Colonic mucosa (tissue), 4 donors: Measurements from ENCODE around the gene EN1. TPM values are rescaled to one million over a fixed set of nuclear protein-coding genes. Genes with fewer than 3 reads are reported as not detected.

ENCODE experiments used
- DNase-seq: peaks from one replicate; pipeline ENCODE4 v3.0.0-alpha.2; 2020
- H3K27ac ChIP-seq: fragments of 200-600 bp; one replicate; pipeline ENCODE4 v1.8.0; 2021
- H3K27me3 ChIP-seq: fragments of 200-600 bp; one replicate; pipeline ENCODE4 v1.8.0; 2021
- H3K36me3 ChIP-seq: fragments of 200-600 bp; one replicate; pipeline ENCODE4 v1.8.0; 2021
- H3K4me1 ChIP-seq: fragments of 200-600 bp; one replicate; pipeline ENCODE4 v1.8.0; 2021; ENCODE audit warnings: mild to moderate bottlenecking
- H3K4me3 ChIP-seq: fragments of 200-600 bp; one replicate; pipeline ENCODE4 v1.8.0; 2021
- H3K9ac ChIP-seq, 2 donors: one replicate each; pipeline ENCODE4 v1.7.0; 2013; ENCODE audit warnings: control low read depth in 2 of 2, low read depth in 2 of 2, low read length in 2 of 2
- H3K9me3 ChIP-seq: fragments of 200-600 bp; one replicate; pipeline ENCODE4 v1.8.0; 2021
- intact Hi-C: fragments of 100-400 bp; cut with DNase I; formaldehyde crosslinking; loops from one replicate; pipeline ENCODE4 v1.14.1; 2022
- total RNA-seq, 2 donors: library from RNA; stranded (reverse); fragmentation: NEBNext Ultra II Directional in 1 of 2; extraction: Animal tissue kit (Norgen Biotek cat#: 25700) in 1 of 2; gene quantifications; one replicate each; pipeline ENCODE4 v1.2.1, GENCODE V29; 2021
- TF ChIP-seq, protein P1 (sequence below): fragments of 200-600 bp; IDR thresholded peaks from one replicate; pipeline ENCODE4 v1.8.0; 2022; ENCODE audit warnings: antibody characterized with exemption, mild to moderate bottlenecking
- donor health status: healthy.
- donor health status: DM: no; HTN: no; CAD: no.
- donor health status: DM: no; HTN: no; CAD: no.

Gene EN1
- total RNA-seq, 2 donors from 2014 or later = not detected

DNA sequence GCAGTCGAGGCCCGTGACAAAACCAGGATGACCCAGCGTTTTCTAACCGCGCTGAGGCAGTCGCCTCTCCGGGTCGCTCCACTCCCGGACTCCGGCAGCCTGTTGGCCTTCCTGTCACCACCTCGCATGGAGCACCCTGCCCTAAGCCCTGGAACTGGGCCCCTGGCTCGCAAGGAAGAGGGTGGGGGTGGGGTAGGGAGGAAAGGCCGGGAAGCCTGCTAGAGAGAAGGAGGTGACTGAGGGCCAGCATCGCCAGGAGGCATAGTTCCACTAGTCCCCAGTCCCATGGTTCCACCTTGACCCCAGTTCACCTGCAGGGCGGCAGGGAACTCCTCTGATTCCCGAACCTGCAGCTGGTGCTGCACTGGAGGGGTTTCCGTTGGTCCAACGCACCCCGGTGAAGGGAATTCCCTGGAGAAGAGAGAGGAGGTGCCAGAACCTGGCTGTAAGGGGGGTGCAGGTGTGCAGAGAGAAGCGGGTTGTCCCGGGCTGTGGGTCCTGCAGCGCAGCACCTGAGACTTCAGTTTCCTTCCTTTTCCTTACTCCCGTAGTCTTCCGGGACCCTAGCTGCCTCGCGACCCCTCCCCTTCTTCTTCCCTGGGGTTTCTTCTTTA is 11.8 kb upstream of the EN1 start:
- no peak overlapping the region for H3K27ac ChIP-seq
- no peaks in the 10 kb centered on the region for H3K36me3 ChIP-seq
- intact Hi-C loops = loop anchor here (5.0 to 10.0 kb wide), 2 partner anchors 364 to 487 kb away; no protein-coding TSS in a partner anchor
- TF ChIP-seq, protein P1, sequence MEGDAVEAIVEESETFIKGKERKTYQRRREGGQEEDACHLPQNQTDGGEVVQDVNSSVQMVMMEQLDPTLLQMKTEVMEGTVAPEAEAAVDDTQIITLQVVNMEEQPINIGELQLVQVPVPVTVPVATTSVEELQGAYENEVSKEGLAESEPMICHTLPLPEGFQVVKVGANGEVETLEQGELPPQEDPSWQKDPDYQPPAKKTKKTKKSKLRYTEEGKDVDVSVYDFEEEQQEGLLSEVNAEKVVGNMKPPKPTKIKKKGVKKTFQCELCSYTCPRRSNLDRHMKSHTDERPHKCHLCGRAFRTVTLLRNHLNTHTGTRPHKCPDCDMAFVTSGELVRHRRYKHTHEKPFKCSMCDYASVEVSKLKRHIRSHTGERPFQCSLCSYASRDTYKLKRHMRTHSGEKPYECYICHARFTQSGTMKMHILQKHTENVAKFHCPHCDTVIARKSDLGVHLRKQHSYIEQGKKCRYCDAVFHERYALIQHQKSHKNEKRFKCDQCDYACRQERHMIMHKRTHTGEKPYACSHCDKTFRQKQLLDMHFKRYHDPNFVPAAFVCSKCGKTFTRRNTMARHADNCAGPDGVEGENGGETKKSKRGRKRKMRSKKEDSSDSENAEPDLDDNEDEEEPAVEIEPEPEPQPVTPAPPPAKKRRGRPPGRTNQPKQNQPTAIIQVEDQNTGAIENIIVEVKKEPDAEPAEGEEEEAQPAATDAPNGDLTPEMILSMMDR = no peak
- H3K4me3 ChIP-seq = no peak overlapping the region
- DNase-seq = no peak
- no peaks in the 10 kb centered on the region for H3K9me3 ChIP-seq
- H3K27me3 ChIP-seq = peaks cover 62% of the 10 kb centered on the region
- H3K9ac ChIP-seq = no peak overlapping the region
- H3K4me1 ChIP-seq = peaks cover 8% of the 10 kb centered on the region

- Histone ChIP-seq H3K4me1 (peaks cover 8% of the 10 kb centered on the region), H3K27ac (no peak overlapping the region), H3K27me3 (peaks cover 69% of the 10 kb centered on the region), H3K9ac (no peak overlapping the region), H3K9me3 (no peaks in the 10 kb centered on the region), H3K36me3 (no peaks in the 10 kb centered on the region), H3K4me3 (no peak overlapping the region)
- TF ChIP-seq, protein P1 = no peak
- intact Hi-C loops = loop anchor here (5.0 to 10.0 kb wide), 2 partner anchors 364 to 486 kb away; no protein-coding TSS in a partner anchor
- no peak for DNase-seq
Measured at GRCh38 chr2:118858485-118859156, 11.2 kb upstream of the EN1 start.

DNA sequence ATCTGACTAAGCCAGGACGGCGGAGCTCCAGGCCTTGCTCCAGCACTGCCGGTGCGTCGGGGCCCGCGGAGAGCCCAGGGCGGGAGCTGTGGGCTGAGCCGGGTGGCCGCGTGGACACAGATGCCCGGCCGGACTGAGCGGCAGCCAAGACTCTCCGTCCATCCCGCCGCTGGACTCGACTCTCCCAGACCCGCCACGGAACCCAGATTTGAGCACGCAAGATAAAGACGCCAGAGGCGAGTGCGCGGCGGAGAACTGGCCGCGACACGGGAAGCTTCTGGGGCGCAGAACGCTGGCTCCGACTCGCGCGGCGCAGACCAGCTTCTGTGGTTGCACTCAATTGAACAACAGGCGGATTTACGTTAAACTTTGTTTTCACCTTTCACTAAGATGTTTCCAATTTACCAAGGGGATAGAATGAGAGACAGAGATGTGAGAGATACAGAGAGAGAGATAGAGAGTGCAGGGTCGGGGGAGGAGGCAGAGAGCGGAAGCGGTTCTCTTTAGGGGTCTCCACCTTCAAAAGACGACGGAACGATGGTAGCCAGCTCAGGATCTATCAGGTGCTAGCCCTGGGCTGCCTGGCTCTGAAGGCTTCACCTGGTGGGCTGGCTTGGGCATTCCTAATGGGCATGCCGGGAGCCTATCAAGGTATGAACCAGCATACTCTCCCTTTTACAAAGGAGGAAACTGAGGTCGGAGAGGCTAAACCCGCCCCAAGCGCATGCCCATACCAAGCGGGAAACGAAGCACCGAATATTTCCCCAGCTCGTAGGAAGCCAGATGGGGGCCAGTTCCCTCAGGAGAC is 10.4 kb upstream of the EN1 start:
- DNase-seq = no peak
- no peak overlapping the region for H3K9ac ChIP-seq
- TF ChIP-seq, protein P1 = no peak
- H3K9me3 ChIP-seq = no peaks in the 10 kb centered on the region
- peaks cover 76% of the 10 kb centered on the region for H3K27me3 ChIP-seq
- no peaks in the 10 kb centered on the region for H3K36me3 ChIP-seq
- no peak overlapping the region for H3K27ac ChIP-seq
- peaks cover 8% of the 10 kb centered on the region for H3K4me1 ChIP-seq
- H3K4me3 ChIP-seq = no peak overlapping the region
- intact Hi-C loops = loop anchor here (5.0 to 10.0 kb wide), 2 partner anchors 363 to 486 kb away; no protein-coding TSS in a partner anchor

DNA sequence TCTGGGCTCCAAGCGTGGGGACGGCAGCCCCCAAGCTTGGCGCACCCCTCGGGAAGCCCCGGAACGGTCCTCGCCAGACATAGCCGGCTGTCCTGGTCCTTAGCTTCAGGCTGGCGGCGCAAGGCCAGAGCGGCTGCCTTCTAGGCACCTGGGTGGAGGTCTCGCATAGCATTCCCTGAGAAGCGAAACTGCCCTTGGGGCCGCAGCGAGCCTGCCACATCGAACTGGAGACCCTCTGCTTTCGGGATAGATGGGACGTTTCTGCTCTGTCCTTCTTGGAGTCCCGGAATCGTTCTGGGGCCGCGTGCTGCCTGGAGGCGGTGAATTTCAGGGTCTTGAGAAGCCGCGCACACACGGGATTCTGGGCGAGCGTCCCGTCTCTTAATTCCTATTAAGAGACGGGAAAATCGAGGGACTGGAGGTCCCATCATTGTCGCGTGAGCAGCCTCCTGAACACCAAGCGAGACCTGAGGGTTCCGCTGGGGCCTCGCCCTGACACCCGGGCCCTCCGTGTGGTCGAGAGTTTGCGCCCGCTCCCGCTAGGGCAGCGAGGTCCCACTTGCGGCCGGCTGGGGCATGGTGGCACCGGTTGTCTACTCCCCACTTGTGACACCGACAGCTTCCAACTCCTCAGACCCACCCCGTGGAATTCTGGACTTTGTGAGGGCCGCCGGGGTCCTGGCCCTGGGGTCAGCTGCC is 9.7 kb upstream of the EN1 start:
- H3K36me3 ChIP-seq = no peaks in the 10 kb centered on the region
- intact Hi-C loops = loop anchor here (5.0 to 10.0 kb wide), 2 partner anchors 362 to 485 kb away; no protein-coding TSS in a partner anchor
- H3K9me3 ChIP-seq = no peaks in the 10 kb centered on the region
- H3K4me3 ChIP-seq = no peak overlapping the region
- peaks cover 8% of the 10 kb centered on the region for H3K4me1 ChIP-seq
- H3K27ac ChIP-seq = no peak overlapping the region
- no peak overlapping the region for H3K9ac ChIP-seq
- TF ChIP-seq, protein P1 = no peak
- H3K27me3 ChIP-seq = peaks cover 81% of the 10 kb centered on the region
- DNase-seq = no peak
